ENCODE measurements around the gene CLPTM1. TPM values are rescaled to one million over a fixed set of nuclear protein-coding genes. Genes with fewer than 3 reads are reported as not detected.
A peak's percentile ranks its signal among the peaks of the same experiment; 100 is the strongest.

Gene CLPTM1
- total RNA-seq, 1 experiment from 2014 or later: 44.9 TPM

DNA sequence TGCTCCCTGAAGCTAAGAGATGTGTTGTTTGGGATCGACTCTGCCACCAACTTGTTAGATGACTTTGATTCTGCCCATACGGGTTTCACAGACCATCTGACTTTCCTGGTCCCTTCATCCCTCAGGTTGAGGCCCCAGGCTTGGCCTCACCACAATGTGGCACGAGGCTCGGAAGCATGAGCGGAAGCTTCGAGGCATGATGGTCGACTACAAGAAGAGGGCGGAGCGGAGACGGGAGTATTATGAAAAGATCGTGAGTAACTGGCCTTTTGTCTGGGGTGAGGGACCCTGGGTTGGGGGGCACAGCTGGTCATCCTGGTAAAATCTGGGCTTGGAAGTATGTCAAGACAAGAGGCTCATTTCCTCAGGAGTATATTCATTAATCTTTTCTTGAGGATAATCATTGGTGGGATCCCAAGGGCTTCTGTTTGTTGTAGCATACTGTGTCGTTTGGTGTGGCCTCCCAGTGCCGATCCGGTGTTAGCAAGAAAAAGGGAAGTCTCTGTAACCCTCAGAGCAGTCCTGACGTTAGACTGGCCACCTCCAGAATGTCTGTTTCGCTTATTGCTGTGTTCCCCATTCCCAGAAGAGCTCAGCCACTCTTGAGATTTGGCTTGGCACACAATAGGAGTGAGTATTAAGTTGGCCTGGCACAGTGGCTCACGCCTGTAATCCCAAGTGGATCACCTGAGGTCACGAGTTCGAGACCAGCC is 85.0 kb downstream of the CLPTM1 start:
- Histone ChIP-seq H4K20me1 (ENCODE audit: low read length) (peaks cover 13% of the 10 kb centered on the region), H2AFZ (ENCODE audit: low read length) (no peak overlapping the region), H3K79me2 (ENCODE audit: low read length) (peaks cover 52% of the 10 kb centered on the region), H3K4me1 (ENCODE audit: insufficient read depth, low read length) (peaks cover 9% of the 10 kb centered on the region), H3K4me3 (ENCODE audit: low read length) (peak overlapping the region; percentile 94), H3K9ac (ENCODE audit: low read length) (peak overlapping the region; percentile 96; the same call in 1 of the 2 replicates), H3K4me2 (ENCODE audit: low read length) (peak overlapping the region; percentile 95), H3K9me3 (ENCODE audit: low read length) (no peaks in the 10 kb centered on the region), H3K36me3 (ENCODE audit: low read depth, low read length) (peaks cover 9% of the 10 kb centered on the region), H3K9me2 (replicated peaks; ENCODE audit: low read length) (no peaks in the 10 kb centered on the region), H3K27me3 (ENCODE audit: low read length) (no peaks in the 10 kb centered on the region), H3F3A (ENCODE audit: low read length, unreplicated experiment) (no peaks in the 10 kb centered on the region), H3K27ac (ENCODE audit: low read length) (no peak overlapping the region)
- POLR2A ChIA-PET (ENCODE audit: unreplicated experiment): no interaction called here
- DNase-seq (no peak), ATAC-seq (no peak)
- no peak for TF ChIP-seq EZH2 (IDR thresholded peaks at IDR 0.05; ENCODE audit: low read length, unreplicated experiment)
- no peak for TF ChIP-seq EZH2phosphoT487 (IDR thresholded peaks at IDR 0.05; ENCODE audit: borderline replicate concordance, low read length)
- TF ChIP-seq, protein P1, sequence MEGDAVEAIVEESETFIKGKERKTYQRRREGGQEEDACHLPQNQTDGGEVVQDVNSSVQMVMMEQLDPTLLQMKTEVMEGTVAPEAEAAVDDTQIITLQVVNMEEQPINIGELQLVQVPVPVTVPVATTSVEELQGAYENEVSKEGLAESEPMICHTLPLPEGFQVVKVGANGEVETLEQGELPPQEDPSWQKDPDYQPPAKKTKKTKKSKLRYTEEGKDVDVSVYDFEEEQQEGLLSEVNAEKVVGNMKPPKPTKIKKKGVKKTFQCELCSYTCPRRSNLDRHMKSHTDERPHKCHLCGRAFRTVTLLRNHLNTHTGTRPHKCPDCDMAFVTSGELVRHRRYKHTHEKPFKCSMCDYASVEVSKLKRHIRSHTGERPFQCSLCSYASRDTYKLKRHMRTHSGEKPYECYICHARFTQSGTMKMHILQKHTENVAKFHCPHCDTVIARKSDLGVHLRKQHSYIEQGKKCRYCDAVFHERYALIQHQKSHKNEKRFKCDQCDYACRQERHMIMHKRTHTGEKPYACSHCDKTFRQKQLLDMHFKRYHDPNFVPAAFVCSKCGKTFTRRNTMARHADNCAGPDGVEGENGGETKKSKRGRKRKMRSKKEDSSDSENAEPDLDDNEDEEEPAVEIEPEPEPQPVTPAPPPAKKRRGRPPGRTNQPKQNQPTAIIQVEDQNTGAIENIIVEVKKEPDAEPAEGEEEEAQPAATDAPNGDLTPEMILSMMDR (conservative IDR thresholded peaks at IDR 0.05; ENCODE audit: low read depth, low read length): no peak
- BruUV-seq (replicated peaks): TSS peak; percentile 47
- intact Hi-C loops (cut with micrococcal nuclease): no loop called here
- CTCF ChIA-PET: interaction anchor here (0.7 kb wide), 1 partner anchor 20 kb away, joined by 3 read pairs; no protein-coding TSS in a partner anchor

DNA sequence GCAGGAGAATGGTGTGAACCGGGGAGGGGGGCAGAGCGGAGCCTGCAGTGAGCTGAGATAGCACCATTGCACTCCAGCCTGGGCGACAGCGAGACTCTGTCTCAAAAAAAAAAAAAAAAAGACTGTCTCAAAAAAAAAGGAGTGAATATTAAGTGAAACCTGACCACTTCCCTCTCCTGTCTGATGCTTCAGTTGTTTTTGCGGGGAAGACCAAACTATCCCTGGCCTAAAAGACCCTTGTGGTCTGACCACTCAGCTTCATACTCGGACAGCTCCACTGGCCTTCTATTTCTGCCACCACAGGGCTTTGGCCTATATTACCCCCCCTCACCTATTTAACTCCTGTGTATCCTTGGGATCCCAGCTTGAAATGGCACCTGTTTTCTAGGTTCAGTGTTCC is 85.9 kb downstream of the CLPTM1 start:
- Histone ChIP-seq H3F3A (ENCODE audit: low read length, unreplicated experiment) (no peaks in the 10 kb centered on the region), H3K27me3 (ENCODE audit: low read length) (no peaks in the 10 kb centered on the region), H2AFZ (ENCODE audit: low read length) (no peak overlapping the region), H3K4me2 (ENCODE audit: low read length) (no peak overlapping the region), H3K9me3 (ENCODE audit: low read length) (no peaks in the 10 kb centered on the region), H3K79me2 (ENCODE audit: low read length) (peaks cover 61% of the 10 kb centered on the region), H3K4me1 (ENCODE audit: insufficient read depth, low read length) (peaks cover 9% of the 10 kb centered on the region), H3K36me3 (ENCODE audit: low read depth, low read length) (peaks cover 9% of the 10 kb centered on the region), H3K4me3 (ENCODE audit: low read length) (no peak overlapping the region), H3K9ac (ENCODE audit: low read length) (no peak overlapping the region), H3K9me2 (replicated peaks; ENCODE audit: low read length) (no peaks in the 10 kb centered on the region), H3K27ac (ENCODE audit: low read length) (no peak overlapping the region), H4K20me1 (ENCODE audit: low read length) (peaks cover 13% of the 10 kb centered on the region)
- no TSS peak for BruUV-seq (replicated peaks)
- POLR2A ChIA-PET (ENCODE audit: unreplicated experiment): no interaction called here
- intact Hi-C loops (cut with micrococcal nuclease): no loop called here
- CTCF ChIA-PET: no interaction called here
- DNase-seq (no peak), ATAC-seq (no peak)
- no peak for TF ChIP-seq EZH2 (IDR thresholded peaks at IDR 0.05; ENCODE audit: low read length, unreplicated experiment)
- no peak for TF ChIP-seq EZH2phosphoT487 (IDR thresholded peaks at IDR 0.05; ENCODE audit: borderline replicate concordance, low read length)
- TF ChIP-seq, protein P1 (conservative IDR thresholded peaks at IDR 0.05; ENCODE audit: low read depth, low read length): no peak

Other genes starting within 250 kb of the CLPTM1 start
- gene BCL3, start 206.7 kb upstream of the CLPTM1 start, total RNA-seq (2014; rRNA removed): 22.9 and 25.5 TPM in 2 replicates
- 25.4 and 26.4 TPM in 2 replicates for gene CBLC, start 177.5 kb upstream of the CLPTM1 start, total RNA-seq (2014; rRNA removed)
- 12.9 and 18.7 TPM in 2 replicates for gene BCAM, start 146.3 kb upstream of the CLPTM1 start, total RNA-seq (2014; rRNA removed)
- 61.0 and 71.6 TPM in 2 replicates for gene NECTIN2, start 109.1 kb upstream of the CLPTM1 start, total RNA-seq (2014; rRNA removed)
- 190 and 201 TPM in 2 replicates for gene TOMM40, start 64.1 kb upstream of the CLPTM1 start, total RNA-seq (2014; rRNA removed)
- gene APOE, start 49.6 kb upstream of the CLPTM1 start, total RNA-seq (2014; rRNA removed): 2.7 and 3.6 TPM in 2 replicates
- gene APOC1, start 40.8 kb upstream of the CLPTM1 start, total RNA-seq (2014; rRNA removed): 2.7 and 3.3 TPM in 2 replicates
- not detected in 2 replicates for gene APOC4, start 13.1 kb upstream of the CLPTM1 start, total RNA-seq (2014; rRNA removed)
- gene APOC2, start 9.3 kb upstream of the CLPTM1 start, total RNA-seq (2014; rRNA removed): not detected in 2 replicates
- 4.8 and 15.2 TPM in 2 replicates for gene RELB, start 46.1 kb downstream of the CLPTM1 start, total RNA-seq (2014; rRNA removed)
- gene CLASRP, start 83.7 kb downstream of the CLPTM1 start, total RNA-seq (2014; rRNA removed): 32.3 and 38.9 TPM in 2 replicates
- gene ZNF296, start 121.1 kb downstream of the CLPTM1 start, total RNA-seq (2014; rRNA removed): 0.52 and 2.4 TPM in 2 replicates
- gene GEMIN7, start 123.9 kb downstream of the CLPTM1 start, total RNA-seq (2014; rRNA removed): 22.3 and 35.5 TPM in 2 replicates
- gene PPP1R37, start 137.8 kb downstream of the CLPTM1 start, total RNA-seq (2014; rRNA removed): 37.0 and 46.4 TPM in 2 replicates
- gene NKPD1, start 205.6 kb downstream of the CLPTM1 start, total RNA-seq (2014; rRNA removed): 0.75 and 1.1 TPM in 2 replicates
- gene TRAPPC6A, start 222.9 kb downstream of the CLPTM1 start, total RNA-seq (2014; rRNA removed): 18.3 and 23.2 TPM in 2 replicates
- 7.3 and 11.9 TPM in 2 replicates for gene BLOC1S3, start 223.4 kb downstream of the CLPTM1 start, total RNA-seq (2014; rRNA removed)

All from PC-3 (cell line).